Smooth muscle cell (in vitro differentiated cells): ENCODE data around the gene PDE2A. TPM values are rescaled to one million over a fixed set of nuclear protein-coding genes. Genes with fewer than 3 reads are reported as not detected.

Experiments
- DNase-seq: peaks from one replicate; lab custom pipeline; 2025; ENCODE audit not compliant: unreplicated experiment; lab: John Stamatoyannopoulos, UW
- H2AFZ ChIP-seq: fragments of 200-600 bp; sonication (generic); 2 replicates; pipeline ENCODE4 v1.6.0; 2016; ENCODE audit warnings: antibody characterized with exemption, low read depth, mild to moderate bottlenecking
- H3F3A ChIP-seq: fragments of 200-600 bp; sonication (generic); 2 replicates; pipeline ENCODE4 v1.6.0; 2017; ENCODE audit warnings: antibody characterized with exemption, low read depth
- H3K27ac ChIP-seq: fragments of 200-600 bp; sonication (generic); 2 replicates; pipeline ENCODE4 v1.5.1; 2016; ENCODE audit warnings: low read depth, mild to moderate bottlenecking
- H3K27me3 ChIP-seq: fragments of 200-600 bp; sonication (generic); 2 replicates; pipeline ENCODE4 v1.6.1; 2016; ENCODE audit warnings: low read depth, mild to moderate bottlenecking
- H3K36me3 ChIP-seq: fragments of 200-600 bp; sonication (generic); 2 replicates; pipeline ENCODE4 v1.5.1; 2016; ENCODE audit warnings: low read depth
- H3K4me1 ChIP-seq: fragments of 200-600 bp; sonication (generic); 2 replicates; pipeline ENCODE4 v1.5.1; 2016; ENCODE audit warnings: low read depth
- H3K4me2 ChIP-seq: fragments of 200-600 bp; sonication (generic); 2 replicates; pipeline ENCODE4 v1.6.0; 2016; ENCODE audit warnings: mild to moderate bottlenecking
- H3K4me3 ChIP-seq: fragments of 200-600 bp; sonication (generic); 2 replicates; pipeline ENCODE4 v1.5.1; 2016; ENCODE audit warnings: mild to moderate bottlenecking
- H3K79me2 ChIP-seq: fragments of 200-600 bp; sonication (generic); 2 replicates; pipeline ENCODE4 v1.6.0; 2016; ENCODE audit warnings: low read depth, mild to moderate bottlenecking
- H3K9ac ChIP-seq: fragments of 200-600 bp; sonication (generic); 2 replicates; pipeline ENCODE4 v1.6.0; 2016; ENCODE audit warnings: low read depth
- H3K9me3 ChIP-seq: fragments of 200-600 bp; sonication (generic); replicated peaks from 2 replicates; pipeline ENCODE4 v1.5.1; 2016; ENCODE audit warnings: low read depth
- H4K20me1 ChIP-seq: fragments of 200-600 bp; sonication (generic); 2 replicates; pipeline ENCODE4 v1.6.0; 2016; ENCODE audit warnings: low read depth
- CTCF ChIP-seq: fragments of 200-600 bp; sonication (generic); IDR thresholded peaks from 2 replicates; pipeline ENCODE4 v1.5.1; 2017; ENCODE audit warnings: borderline replicate concordance, mild to moderate bottlenecking, antibody characterized with exemption; ENCODE audit not compliant: insufficient read depth, poor library complexity, severe bottlenecking
- WGBS: methylation state at CpG from one replicate; pipeline ENCODE4 v1.1.7; 2016; ENCODE audit warnings: low lambda C conversion rate; 5-methylcytosine and 5-hydroxymethylcytosine counted together
- polyA plus RNA-seq: library from polyadenylated mRNA; unstranded; fragments of >200 nt; fragmentation: Nextera tagmentation; extraction: Ambion mirVana; gene quantifications from 2 replicates; pipeline ENCODE4 v1.2.1, GENCODE V29; 2016
- total RNA-seq: library from RNA; depleted of rRNA; stranded (reverse); fragments of >200 nt; gene quantifications from 2 replicates; pipeline ENCODE4 v1.2.3, GENCODE V29; 2014

PDE2A gene
- total and polyA plus RNA-seq, 2 experiments from 2014 or later = 1.0 TPM; not detected in 1

DNA sequence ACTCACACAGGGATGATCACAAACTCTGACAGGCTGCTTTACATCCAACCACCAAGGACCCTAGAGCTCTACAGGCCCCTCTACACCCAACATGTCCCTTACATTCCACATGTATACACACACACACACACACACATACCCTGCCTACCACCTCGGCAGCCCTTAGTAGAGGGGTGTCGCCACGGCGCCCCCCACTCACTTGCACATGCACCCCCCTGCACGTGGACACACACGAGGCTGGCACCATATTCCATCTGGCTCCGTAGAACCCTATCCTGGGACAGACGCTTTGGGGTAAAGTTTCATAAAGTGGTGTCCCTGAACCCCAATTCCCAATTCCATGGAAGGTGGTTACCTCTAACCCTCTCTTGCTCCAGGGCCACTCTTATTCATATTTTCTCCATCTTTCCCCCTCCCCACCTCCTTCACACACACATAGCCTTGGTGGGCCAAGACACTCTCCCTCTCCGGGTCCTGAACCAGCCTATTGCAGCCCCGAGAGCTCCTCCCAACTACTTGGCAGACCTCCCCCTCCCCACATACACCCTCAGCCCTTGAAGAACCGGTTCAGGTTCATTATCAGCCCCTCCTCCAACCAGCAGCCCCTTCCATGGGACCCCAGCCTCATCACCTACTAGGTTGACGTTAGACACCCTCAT lies 809 bp downstream of the PDE2A start:
- H2AFZ ChIP-seq = no peak overlapping the region
- 52% methylated on average over 12 of the region's 12 CpGs for WGBS
- no peaks in the 10 kb centered on the region for H3K79me2 ChIP-seq
- H3K4me2 ChIP-seq = no peak overlapping the region
- TF ChIP-seq CTCF = no peak
- H3K4me1 ChIP-seq = peaks cover 12% of the 10 kb centered on the region
- peaks cover 62% of the 10 kb centered on the region for H3K27me3 ChIP-seq
- no peaks in the 10 kb centered on the region for H3K36me3 ChIP-seq
- H3K27ac ChIP-seq = no peak overlapping the region
- H3K9ac ChIP-seq = no peak overlapping the region
- no peaks in the 10 kb centered on the region for H4K20me1 ChIP-seq
- H3K9me3 ChIP-seq = no peaks in the 10 kb centered on the region
- DNase-seq = no peak
- no peak overlapping the region for H3K4me3 ChIP-seq
- H3F3A ChIP-seq = no peaks in the 10 kb centered on the region

DNA sequence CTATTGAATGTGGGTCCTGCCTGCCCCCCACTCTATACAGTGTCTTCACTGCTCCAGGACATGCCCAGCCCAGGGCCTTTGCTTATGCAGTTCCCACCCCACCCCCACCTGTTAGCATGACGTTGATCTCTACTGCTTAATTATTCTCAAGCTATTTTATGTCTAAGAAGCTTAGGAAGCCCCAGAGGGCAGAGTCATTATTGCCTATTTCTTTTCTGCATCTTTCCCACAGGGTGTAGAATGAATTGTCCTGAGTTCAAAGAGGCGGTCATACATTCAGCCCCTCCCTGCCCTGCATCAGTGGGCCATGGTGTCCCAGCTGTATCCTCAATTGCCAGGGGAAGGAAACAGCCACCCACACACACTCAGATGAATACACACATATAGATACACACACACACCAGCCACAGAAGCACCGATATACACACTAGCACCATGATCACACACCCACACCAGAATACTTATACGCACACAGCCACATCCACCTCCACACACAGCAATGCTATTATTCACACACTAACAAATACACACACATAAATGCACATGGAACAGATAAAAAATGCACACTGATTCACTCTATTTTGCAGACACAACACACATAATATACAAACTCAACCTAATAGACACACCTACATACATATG lies 1.5 kb downstream of the PDE2A start:
- Histone ChIP-seq H3K4me3 (no peak overlapping the region), H3K9me3 (no peaks in the 10 kb centered on the region), H3K27me3 (peaks cover 59% of the 10 kb centered on the region), H3K79me2 (no peaks in the 10 kb centered on the region), H3K4me1 (peaks cover 15% of the 10 kb centered on the region), H3K27ac (no peak overlapping the region), H3K36me3 (no peaks in the 10 kb centered on the region), H4K20me1 (no peaks in the 10 kb centered on the region), H3K9ac (no peak overlapping the region), H3K4me2 (no peak overlapping the region), H3F3A (no peaks in the 10 kb centered on the region), H2AFZ (no peak overlapping the region)
- TF ChIP-seq CTCF = no peak
- no peak for DNase-seq
- WGBS = 74% methylated on average over 4 of the region's 4 CpGs

GRCh38 chr11:72671152-72672099 lies 2.8 kb downstream of the PDE2A start:
- WGBS = 82% methylated on average over 7 of the region's 8 CpGs
- Histone ChIP-seq H3K4me1 (peaks cover 9% of the 10 kb centered on the region), H3F3A (no peaks in the 10 kb centered on the region), H3K9me3 (no peaks in the 10 kb centered on the region), H3K36me3 (no peaks in the 10 kb centered on the region), H3K79me2 (no peaks in the 10 kb centered on the region), H3K27me3 (peaks cover 48% of the 10 kb centered on the region), H3K4me2 (no peak overlapping the region), H3K27ac (no peak overlapping the region), H4K20me1 (no peaks in the 10 kb centered on the region), H2AFZ (no peak overlapping the region), H3K4me3 (no peak overlapping the region), H3K9ac (no peak overlapping the region)
- no peak for TF ChIP-seq CTCF
- no peak for DNase-seq
